Endothelial cell of umbilical vein (primary cell): ENCODE results near the gene CCDC150. TPM values are rescaled to one million over a fixed set of nuclear protein-coding genes. Genes with fewer than 3 reads are reported as not detected.

Experiments
- BruUV-seq: library from RNA; stranded (reverse); fragments of 400-500 nt; replicated peaks from 2 replicates; lab custom pipeline; 2021; lab: Mats Ljungman, UMichigan
- CTCF ChIA-PET: fragments of 300-600, 350-600 bp; sonication (Branson Sonifier 250); formaldehyde crosslinking; loops from one replicate; lab custom pipeline; 2021; ENCODE audit warnings: antibody characterized with exemption, inconsistent platforms; lab: Charles Lee
- POLR2A ChIA-PET: fragments of 300-600, 350-600 bp; sonication (Branson Sonifier 250); formaldehyde crosslinking; loops from one replicate; lab custom pipeline; 2021; ENCODE audit warnings: antibody characterized with exemption, inconsistent platforms; lab: Charles Lee
- DNase-seq: peaks from one replicate; pipeline ENCODE4 v3.0.0-alpha.2; 2011; ENCODE audit warnings: low read depth, low spot score
- FAIRE-seq: peaks from 2 replicates; lab custom pipeline; 2011; peaks lifted over from hg19 to GRCh38; lab: Jason Lieb, UNC
- H2AFZ ChIP-seq: 2 replicates; pipeline ENCODE4 v1.6.0; 2012; ENCODE audit warnings: low read depth, low read length, control low read depth, inconsistent platforms
- H3K27ac ChIP-seq: 2 replicates; pipeline ENCODE4 v1.5.1; 2011; ENCODE audit warnings: low read depth, mild to moderate bottlenecking, control low read depth, low read length, moderate library complexity; ENCODE audit not compliant: insufficient read depth
- H3K27me3 ChIP-seq, 2 experiments: 2 replicates each; pipeline versions ENCODE4 v1.6.0 to v1.6.1; 2011; ENCODE audit warnings: low read length in 2 of 2, mixed read lengths in 1 of 2; ENCODE audit not compliant: control insufficient read depth in 2 of 2, insufficient read depth in 2 of 2
- H3K36me3 ChIP-seq, 2 experiments: 2 replicates in 1 of 2; 3 replicates in 1 of 2; pipeline ENCODE4 v1.5.1; 2011; ENCODE audit warnings: low read length in 2 of 2, mild to moderate bottlenecking in 1 of 2, moderate library complexity in 1 of 2; ENCODE audit not compliant: control insufficient read depth in 2 of 2, insufficient read depth in 2 of 2; ENCODE audit errors: extremely low read depth in 1 of 2
- H3K4me1 ChIP-seq: 3 replicates; pipeline ENCODE4 v1.5.1; 2011; ENCODE audit warnings: mild to moderate bottlenecking, low read length; ENCODE audit not compliant: control insufficient read depth, insufficient read depth; ENCODE audit errors: extremely low read depth
- H3K4me2 ChIP-seq: 2 replicates; pipeline ENCODE4 v1.6.1; 2011; ENCODE audit warnings: low read length, control low read depth, mixed read lengths; ENCODE audit not compliant: insufficient read depth
- H3K4me3 ChIP-seq, 3 experiments: fragments of 200-600 bp in 1 of 3; sonication (generic), shearing (Covaris generic) in 1 of 3; replicated peaks in 1 of 3; 2 replicates each; pipeline ENCODE4 v1.5.1; 2011 to 2016; ENCODE audit warnings: control low read depth in 3 of 3, low read length in 3 of 3, mild to moderate bottlenecking in 2 of 3, inconsistent platforms in 1 of 3, low read depth in 1 of 3, moderate library complexity in 1 of 3; ENCODE audit not compliant: insufficient read depth in 1 of 3
- H3K79me2 ChIP-seq: 2 replicates; pipeline ENCODE4 v1.6.0; 2012; ENCODE audit warnings: low read length, inconsistent platforms; ENCODE audit not compliant: control insufficient read depth, insufficient read depth
- H3K9ac ChIP-seq: replicated peaks from 2 replicates; pipeline ENCODE3; 2011; ENCODE audit warnings: low read length, control low read depth; ENCODE audit not compliant: insufficient read depth; ENCODE audit errors: extremely low read depth
- H3K9me1 ChIP-seq: replicated peaks from 3 replicates; pipeline ENCODE4 v1.6.0; 2011; ENCODE audit warnings: mild to moderate bottlenecking, low read length; ENCODE audit not compliant: control insufficient read depth, insufficient read depth; ENCODE audit errors: extremely low read depth
- H3K9me3 ChIP-seq: replicated peaks from 2 replicates; pipeline ENCODE4 v1.5.1; 2012; ENCODE audit warnings: low read length, inconsistent platforms; ENCODE audit not compliant: control insufficient read depth, insufficient read depth
- H4K20me1 ChIP-seq: replicated peaks from 2 replicates; pipeline ENCODE3; 2011; ENCODE audit warnings: mild to moderate bottlenecking, low read length; ENCODE audit not compliant: control insufficient read depth, insufficient read depth; ENCODE audit errors: extremely low read depth
- CTCF ChIP-seq, 2 donors: IDR thresholded peaks; 1 replicate in 1 of 2; 2 replicates in 1 of 2; pipeline ENCODE4 v1.5.1; 2011; ENCODE audit warnings: low read length in 2 of 2, mild to moderate bottlenecking in 2 of 2, moderate library complexity in 2 of 2, control low read depth in 1 of 2, inconsistent platforms in 1 of 2, low read depth in 1 of 2; ENCODE audit not compliant: insufficient read depth in 1 of 2; ENCODE audit errors: extremely low read depth in 1 of 2
- EZH2 ChIP-seq: IDR thresholded peaks from 2 replicates; pipeline ENCODE4 v1.6.1; 2012; ENCODE audit warnings: borderline replicate concordance, low read depth, mild to moderate bottlenecking, moderate library complexity, low read length, inconsistent platforms; ENCODE audit not compliant: severe bottlenecking
- FOS ChIP-seq: IDR thresholded peaks from 2 replicates; pipeline ENCODE4 v1.6.1; 2011; ENCODE audit warnings: mild to moderate bottlenecking, low read length, moderate library complexity, borderline replicate concordance; ENCODE audit not compliant: insufficient read depth
- GATA2 ChIP-seq: IDR thresholded peaks from 2 replicates; pipeline ENCODE4 v1.7.0; 2011; ENCODE audit warnings: low read depth, mild to moderate bottlenecking, moderate library complexity, mixed read lengths, low read length; ENCODE audit not compliant: insufficient read length, insufficient read depth
- JUN ChIP-seq: IDR thresholded peaks from 2 replicates; pipeline ENCODE4 v1.6.1; 2011; ENCODE audit warnings: borderline replicate concordance, low read depth; ENCODE audit not compliant: insufficient read length, insufficient read depth
- MYC ChIP-seq: IDR thresholded peaks from one replicate; pipeline ENCODE4 v1.6.1; 2011; ENCODE audit warnings: mild to moderate bottlenecking, low read depth, low read length
- POLR2A ChIP-seq: IDR thresholded peaks from 2 replicates; pipeline ENCODE4 v1.6.1; 2012; ENCODE audit warnings: low read depth, mild to moderate bottlenecking, control low read depth, low read length
- POLR2AphosphoS5 ChIP-seq: IDR thresholded peaks from 2 replicates; pipeline ENCODE4 v1.6.1; 2012; ENCODE audit warnings: low read depth, mild to moderate bottlenecking, control low read depth, low read length, moderate library complexity; ENCODE audit not compliant: insufficient read depth
- dilution Hi-C: fragments of 300-500 bp; cut with MboI; formaldehyde crosslinking; loops from one replicate; pipeline ENCODE4 v1.15.0; 2019; ENCODE audit warnings: low sequenced_read_pairs; ENCODE audit not compliant: extremely low pct_ligation_motif_present
- intact Hi-C: fragments of 100-400 bp; cut with micrococcal nuclease; formaldehyde crosslinking; loops from one replicate; pipeline ENCODE4 v1.10.0; 2022
- polyA plus RNA-seq, 4 experiments: library from polyadenylated mRNA; depleted of rRNA in 3 of 4; stranded (reverse) in 3 of 4; unstranded in 1 of 4; fragments of >200 nt; gene quantifications; 2 replicates each; pipeline versions ENCODE4 v1.2.1 to v1.2.3, GENCODE V29; 2011 to 2012; ENCODE audit warnings: missing spikeins in 1 of 4
- total RNA-seq: library from RNA; stranded (reverse); gene quantifications from 2 replicates; pipeline ENCODE4 v1.2.3, GENCODE V29; 2021

CCDC150 gene
- total and polyA plus RNA-seq, 2 donors (not counting 3 experiments of a cell fraction or from before 2014, with no cell fraction given), result 1.7 to 19.9 TPM

GRCh38 chr2:196711625-196712024, 72.1 kb downstream of the CCDC150 start:
- no peak for TF ChIP-seq FOS
- POLR2A ChIA-PET, result no interaction called here
- dilution Hi-C loops, result no loop called here

GRCh38 chr2:196712867-196713266, 73.4 kb downstream of the CCDC150 start:
- H3K4me2 ChIP-seq, result no peak overlapping the region
- H3K9ac ChIP-seq, result no peak overlapping the region
- H3K9me1 ChIP-seq, result no peaks in the 10 kb centered on the region
- H3K79me2 ChIP-seq, result no peaks in the 10 kb centered on the region
- H3K4me1 ChIP-seq, result no peaks in the 10 kb centered on the region
- H3K9me3 ChIP-seq, result no peaks in the 10 kb centered on the region
- TF ChIP-seq POLR2AphosphoS5, result no peak
- TF ChIP-seq EZH2, result no peak
- no peak for TF ChIP-seq JUN
- TF ChIP-seq MYC, result no peak
- no peak for TF ChIP-seq GATA2
- TF ChIP-seq POLR2A, result no peak
- TF ChIP-seq CTCF (IDR thresholded peaks at IDR 0.05; ENCODE audit: extremely low read depth in 1 of 2, insufficient read depth in 1 of 2, low read depth in 1 of 2, low read length in 2 of 2), result no peak
- TF ChIP-seq FOS, result no peak
- no peaks in the 10 kb centered on the region for H3K27me3 ChIP-seq
- H4K20me1 ChIP-seq, result no peaks in the 10 kb centered on the region
- no peak for DNase-seq
- H2AFZ ChIP-seq, result no peak overlapping the region
- no peak overlapping the region for H3K4me3 ChIP-seq
- intact Hi-C loops, result loop anchor here (2.0 kb wide), 1 partner anchor 14 kb away; no protein-coding TSS in a partner anchor
- H3K36me3 ChIP-seq, result no peaks in the 10 kb centered on the region
- BruUV-seq, result no TSS peak
- dilution Hi-C loops, result no loop called here
- no peak for FAIRE-seq
- CTCF ChIA-PET, result no interaction called here
- POLR2A ChIA-PET, result no interaction called here
- no peak overlapping the region for H3K27ac ChIP-seq

More at GRCh38 chr2:196711625-196712024, 72.1 kb downstream of the CCDC150 start:
- BruUV-seq, result no TSS peak
- no peak overlapping the region for H3K4me3 ChIP-seq
- H4K20me1 ChIP-seq, result no peaks in the 10 kb centered on the region
- no peak for DNase-seq
- no peaks in the 10 kb centered on the region for H3K36me3 ChIP-seq
- no peak overlapping the region for H2AFZ ChIP-seq
- H3K9me1 ChIP-seq, result no peaks in the 10 kb centered on the region
- no peaks in the 10 kb centered on the region for H3K4me1 ChIP-seq
- H3K9me3 ChIP-seq, result no peaks in the 10 kb centered on the region
- CTCF ChIA-PET, result no interaction called here
- FAIRE-seq, result no peak
- no peaks in the 10 kb centered on the region for H3K27me3 ChIP-seq
- no peaks in the 10 kb centered on the region for H3K79me2 ChIP-seq
- no peak overlapping the region for H3K27ac ChIP-seq
- intact Hi-C loops, result loop anchor here (2.0 kb wide), 1 partner anchor 13 kb away; no protein-coding TSS in a partner anchor
- no peak overlapping the region for H3K4me2 ChIP-seq
- H3K9ac ChIP-seq, result no peak overlapping the region
